Cardiac muscle cell (in vitro differentiated cells and primary cell): ENCODE data around the gene PPDPF. TPM values are rescaled to one million over a fixed set of nuclear protein-coding genes. Genes with fewer than 3 reads are reported as not detected.
A peak's percentile ranks its signal among the peaks of the same experiment; 100 is the strongest.

ENCODE experiments used
- DNase-seq, 2 donors: peaks; one replicate each; pipeline versions ENCODE4 v3.0.0 to v3.0.0-alpha.2; 2010 to 2017; ENCODE audit warnings: low read depth in 1 of 2, low spot score in 1 of 2
- H3K27ac ChIP-seq: fragments of 200-600 bp; sonication (generic); 2 replicates; pipeline ENCODE4 v1.5.1; 2016
- H3K27me3 ChIP-seq: fragments of 200-600 bp; sonication (generic); 2 replicates; pipeline ENCODE4 v1.6.0; 2016; ENCODE audit warnings: control low read depth
- H3K36me3 ChIP-seq: fragments of 200-600 bp; sonication (generic); 2 replicates; pipeline ENCODE4 v1.5.1; 2016; ENCODE audit warnings: control low read depth
- H3K4me1 ChIP-seq: fragments of 200-600 bp; sonication (generic); 2 replicates; pipeline ENCODE4 v1.8.1; 2017; ENCODE audit warnings: low read depth, mild to moderate bottlenecking, mixed run types
- H3K4me3 ChIP-seq: fragments of 200-600 bp; sonication (generic); 2 replicates; pipeline ENCODE4 v1.5.1; 2016; ENCODE audit warnings: mild to moderate bottlenecking
- H3K9me3 ChIP-seq: fragments of 200-600 bp; sonication (generic); 2 replicates; pipeline ENCODE4 v1.5.1; 2017; ENCODE audit warnings: low read depth, mild to moderate bottlenecking, control low read depth
- polyA plus RNA-seq: library from polyadenylated mRNA; unstranded; fragments of >200 nt; fragmentation: Nextera tagmentation; extraction: Ambion mirVana; gene quantifications from 2 replicates; pipeline ENCODE4 v1.2.1, GENCODE V29; 2016
- total RNA-seq: library from RNA; depleted of rRNA; stranded (reverse); fragments of >200 nt; gene quantifications from 2 replicates; pipeline ENCODE4 v1.2.3, GENCODE V29; 2016
- TF ChIP-seq, protein P1 (sequence below): IDR thresholded peaks from 2 replicates; pipeline ENCODE4 v1.5.1; 2012; ENCODE audit warnings: low read depth, mild to moderate bottlenecking, low read length

The PPDPF gene
- total and polyA plus RNA-seq, 2 experiments from 2014 or later: 265 to 368 TPM

DNA sequence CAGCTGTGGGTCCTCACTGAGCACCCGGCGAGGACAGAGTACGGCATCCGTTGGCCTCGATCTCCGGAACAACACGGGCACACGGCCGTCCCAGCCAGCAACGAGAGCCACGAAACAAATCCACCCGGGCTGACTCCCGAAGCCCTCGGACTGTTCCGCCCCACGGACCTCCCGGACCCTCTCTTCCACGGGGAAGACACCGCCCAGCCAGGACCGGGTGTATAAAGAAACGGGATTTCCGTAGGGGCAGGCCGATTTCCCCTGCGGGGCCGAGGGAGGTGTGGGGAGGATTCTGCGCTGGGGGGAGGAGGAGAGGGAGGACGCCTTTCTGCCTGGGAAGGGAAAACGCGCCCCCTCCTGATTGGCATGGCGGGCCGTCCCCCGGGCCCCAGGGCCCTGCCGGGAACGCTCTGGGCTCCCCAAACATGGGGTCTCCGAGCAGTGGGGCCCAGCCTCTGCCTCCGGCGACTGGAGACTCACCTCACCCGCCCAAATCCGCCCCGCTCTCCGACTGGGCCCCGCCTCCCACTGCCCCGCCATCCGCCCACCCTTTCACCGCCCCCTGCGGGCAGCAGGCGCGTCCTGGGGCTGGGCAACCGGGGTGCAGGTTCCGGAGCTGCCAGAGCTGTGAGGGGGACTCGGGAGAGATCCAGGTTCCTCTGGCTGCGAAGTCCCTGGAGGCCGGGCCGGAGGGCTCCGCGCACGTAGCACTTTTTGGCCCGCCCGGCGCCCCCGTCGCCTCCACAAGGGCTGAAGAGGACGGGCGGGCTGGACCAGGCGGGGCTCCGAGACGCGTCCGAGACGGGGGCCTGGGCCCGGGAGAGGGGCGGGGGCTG lies 679 bp upstream of the PPDPF start:
- peak in 1 of 2 donors; percentile 78 for DNase-seq
- H3K4me3 ChIP-seq: peak overlapping the region; percentile 79
- peak overlapping the region; percentile 89 for H3K27ac ChIP-seq
- H3K9me3 ChIP-seq: no peaks in the 10 kb centered on the region
- H3K36me3 ChIP-seq: peaks cover 10% of the 10 kb centered on the region
- TF ChIP-seq, protein P1, sequence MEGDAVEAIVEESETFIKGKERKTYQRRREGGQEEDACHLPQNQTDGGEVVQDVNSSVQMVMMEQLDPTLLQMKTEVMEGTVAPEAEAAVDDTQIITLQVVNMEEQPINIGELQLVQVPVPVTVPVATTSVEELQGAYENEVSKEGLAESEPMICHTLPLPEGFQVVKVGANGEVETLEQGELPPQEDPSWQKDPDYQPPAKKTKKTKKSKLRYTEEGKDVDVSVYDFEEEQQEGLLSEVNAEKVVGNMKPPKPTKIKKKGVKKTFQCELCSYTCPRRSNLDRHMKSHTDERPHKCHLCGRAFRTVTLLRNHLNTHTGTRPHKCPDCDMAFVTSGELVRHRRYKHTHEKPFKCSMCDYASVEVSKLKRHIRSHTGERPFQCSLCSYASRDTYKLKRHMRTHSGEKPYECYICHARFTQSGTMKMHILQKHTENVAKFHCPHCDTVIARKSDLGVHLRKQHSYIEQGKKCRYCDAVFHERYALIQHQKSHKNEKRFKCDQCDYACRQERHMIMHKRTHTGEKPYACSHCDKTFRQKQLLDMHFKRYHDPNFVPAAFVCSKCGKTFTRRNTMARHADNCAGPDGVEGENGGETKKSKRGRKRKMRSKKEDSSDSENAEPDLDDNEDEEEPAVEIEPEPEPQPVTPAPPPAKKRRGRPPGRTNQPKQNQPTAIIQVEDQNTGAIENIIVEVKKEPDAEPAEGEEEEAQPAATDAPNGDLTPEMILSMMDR: peak; percentile 29
- H3K4me1 ChIP-seq: peaks cover 11% of the 10 kb centered on the region
- H3K27me3 ChIP-seq: no peaks in the 10 kb centered on the region

DNA sequence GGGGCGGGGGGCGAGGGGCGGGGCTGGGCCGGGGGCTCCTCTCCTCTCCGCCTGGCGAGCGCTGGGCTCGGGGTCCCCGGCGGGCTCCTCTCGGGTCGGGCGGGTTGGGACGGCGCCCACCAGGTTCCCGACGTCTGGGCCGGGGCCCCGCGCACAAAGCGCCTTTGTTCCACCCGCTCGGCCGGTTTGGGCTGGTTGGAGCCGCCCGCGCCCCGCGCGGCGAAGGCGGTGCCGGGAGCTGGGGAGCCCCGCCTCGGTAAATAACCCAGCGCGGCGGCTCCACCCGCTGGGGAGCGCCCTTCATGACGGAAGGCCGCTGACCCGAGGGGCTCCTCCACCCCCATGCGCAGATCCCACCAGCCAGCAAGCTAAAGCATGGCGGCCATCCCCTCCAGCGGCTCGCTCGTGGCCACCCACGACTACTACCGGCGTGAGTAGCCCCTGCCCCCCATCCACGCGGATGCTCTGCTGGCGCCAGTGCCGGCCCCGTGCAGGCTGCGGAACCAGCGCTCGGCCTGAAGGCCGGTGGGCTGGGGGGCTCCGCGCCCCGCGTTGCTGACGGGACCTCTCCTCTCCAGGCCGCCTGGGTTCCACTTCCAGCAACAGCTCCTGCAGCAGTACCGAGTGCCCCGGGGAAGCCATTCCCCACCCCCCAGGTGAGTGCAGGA lies 503 bp downstream of the PPDPF start:
- H3K4me3 ChIP-seq: peak overlapping the region; percentile 79
- H3K9me3 ChIP-seq: no peaks in the 10 kb centered on the region
- peaks cover 10% of the 10 kb centered on the region for H3K36me3 ChIP-seq
- TF ChIP-seq, protein P1: peak; percentile 4
- peak overlapping the region; percentile 89 for H3K27ac ChIP-seq
- DNase-seq: peak; percentile 77 to 80
- H3K27me3 ChIP-seq: no peaks in the 10 kb centered on the region
- peaks cover 11% of the 10 kb centered on the region for H3K4me1 ChIP-seq

GRCh38 chr20:63521602-63522001 lies 1.0 kb downstream of the PPDPF start:
- Histone ChIP-seq H3K36me3 (peaks cover 10% of the 10 kb centered on the region), H3K4me1 (peaks cover 11% of the 10 kb centered on the region), H3K9me3 (no peaks in the 10 kb centered on the region), H3K27me3 (no peaks in the 10 kb centered on the region), H3K4me3 (peak overlapping the region; percentile 79), H3K27ac (no peak overlapping the region)
- TF ChIP-seq, protein P1: no peak
- DNase-seq: peak in 1 of 2 donors; percentile 21

DNA sequence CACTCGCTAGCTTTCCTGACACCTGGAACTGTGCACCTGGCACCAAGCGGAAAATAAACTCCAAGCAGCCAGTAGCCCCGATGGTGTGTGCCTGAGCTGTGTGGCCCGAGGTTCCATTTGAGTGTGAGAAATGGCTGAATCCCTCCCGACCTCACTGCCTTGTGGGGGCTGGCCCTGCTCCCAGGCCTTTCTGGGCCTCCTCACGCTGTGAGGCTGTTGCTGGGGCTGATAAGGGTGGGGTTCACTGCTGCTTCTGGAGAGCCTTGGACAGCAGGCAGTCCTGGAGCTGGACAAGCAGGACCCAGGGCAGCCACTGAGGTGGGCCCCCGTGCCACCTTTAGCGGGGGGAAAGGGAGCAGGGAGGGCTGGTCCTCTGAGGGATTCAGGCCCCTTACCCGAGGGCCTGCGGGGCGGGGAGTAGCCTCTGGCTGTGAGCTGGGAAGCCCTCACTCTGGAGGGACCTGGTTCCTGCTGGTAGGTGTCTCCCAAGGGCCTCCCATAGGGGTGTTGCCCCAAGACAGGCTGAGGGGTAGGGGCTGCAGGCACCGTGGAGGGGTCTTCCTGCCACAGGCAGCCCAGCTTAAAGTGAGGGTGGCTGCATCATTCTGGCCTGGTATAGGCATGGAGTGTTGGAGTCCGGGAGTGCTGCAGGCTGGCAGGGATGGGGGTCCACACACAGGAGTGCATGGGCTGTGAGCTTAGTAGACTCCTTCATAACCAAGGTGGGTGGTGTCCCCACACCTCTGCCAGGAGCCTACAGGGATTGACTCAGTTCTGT lies 1.7 kb downstream of the PPDPF start:
- no peak overlapping the region for H3K4me3 ChIP-seq
- H3K36me3 ChIP-seq: peaks cover 10% of the 10 kb centered on the region
- peaks cover 11% of the 10 kb centered on the region for H3K4me1 ChIP-seq
- DNase-seq: no peak
- no peak overlapping the region for H3K27ac ChIP-seq
- TF ChIP-seq, protein P1: no peak
- no peaks in the 10 kb centered on the region for H3K9me3 ChIP-seq
- H3K27me3 ChIP-seq: no peaks in the 10 kb centered on the region

DNA sequence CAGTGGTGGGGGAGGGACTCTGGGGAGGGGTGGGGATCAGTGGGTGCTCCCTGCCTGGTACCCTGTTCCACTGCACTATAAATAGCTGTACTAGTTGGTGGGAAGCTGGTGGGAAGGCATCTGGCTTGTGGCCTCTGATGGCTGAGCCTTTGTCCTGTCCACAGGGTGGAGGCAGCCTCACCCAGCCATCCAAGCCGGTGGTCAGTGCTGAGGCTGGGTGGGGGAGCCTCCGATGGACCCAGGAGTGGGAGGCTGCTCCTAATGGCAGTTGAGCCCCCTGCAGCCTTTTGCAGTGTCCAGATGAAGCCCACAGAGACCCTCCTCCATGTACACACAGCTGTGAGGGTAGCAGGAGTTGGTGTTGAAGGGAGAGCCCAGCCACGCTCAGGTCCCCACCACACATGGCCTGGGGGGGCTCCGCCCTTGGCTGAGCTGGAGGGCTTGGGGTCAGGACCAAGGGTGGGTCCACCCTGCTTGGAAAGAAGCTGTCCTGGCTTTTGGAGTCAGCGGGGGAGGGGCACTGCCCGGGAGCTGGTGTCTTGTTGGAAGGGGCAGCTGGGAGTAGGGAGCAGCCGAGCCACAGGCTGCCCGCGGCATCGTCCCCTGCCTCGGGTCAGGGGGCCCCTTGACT lies 2.5 kb downstream of the PPDPF start:
- Histone ChIP-seq H3K27ac (no peak overlapping the region), H3K36me3 (peaks cover 10% of the 10 kb centered on the region), H3K4me3 (no peak overlapping the region), H3K9me3 (no peaks in the 10 kb centered on the region), H3K27me3 (no peaks in the 10 kb centered on the region), H3K4me1 (peaks cover 11% of the 10 kb centered on the region)
- no peak for DNase-seq
- TF ChIP-seq, protein P1: no peak
